Osteocyte (in vitro differentiated cells): Measurements from ENCODE around the gene SYK. TPM values are rescaled to one million over a fixed set of nuclear protein-coding genes. Genes with fewer than 3 reads are reported as not detected.

ENCODE experiments used
- DNase-seq: peaks from one replicate; pipeline ENCODE4 v3.0.0; 2021; ENCODE audit warnings: mixed read lengths; ENCODE audit not compliant: unreplicated experiment; ENCODE audit errors: extremely low spot score
- H3K27ac Mint-ChIP-seq: one replicate; pipeline ENCODE4 v1.8.0; 2021; ENCODE audit warnings: mild to moderate bottlenecking, mixed read lengths; ENCODE audit not compliant: unreplicated experiment
- H3K27me3 Mint-ChIP-seq: one replicate; pipeline ENCODE4 v1.8.0; 2021; ENCODE audit warnings: mixed read lengths; ENCODE audit not compliant: unreplicated experiment
- H3K36me3 Mint-ChIP-seq: one replicate; pipeline ENCODE4 v1.8.0; 2021; ENCODE audit warnings: mixed read lengths; ENCODE audit not compliant: unreplicated experiment
- H3K4me1 Mint-ChIP-seq: one replicate; pipeline ENCODE4 v1.8.0; 2021; ENCODE audit warnings: mixed read lengths; ENCODE audit not compliant: unreplicated experiment
- H3K4me3 Mint-ChIP-seq: one replicate; pipeline ENCODE4 v1.8.0; 2021; ENCODE audit warnings: mild to moderate bottlenecking, moderate library complexity, mixed read lengths; ENCODE audit not compliant: unreplicated experiment
- H3K9me3 Mint-ChIP-seq: one replicate; pipeline ENCODE4 v1.8.0; 2021; ENCODE audit warnings: mixed read lengths; ENCODE audit not compliant: unreplicated experiment
- CTCF ChIP-seq: fragments of 200-600 bp; sonication (generic); IDR thresholded peaks from 2 replicates; pipeline ENCODE4 v1.5.0; 2021; ENCODE audit warnings: antibody characterized with exemption, mild to moderate bottlenecking, moderate library complexity
- total RNA-seq: library from RNA; stranded (reverse); gene quantifications from 2 replicates; pipeline ENCODE4 v1.2.1, GENCODE V29; 2021

The SYK gene
- total RNA-seq, 1 donor from 2014 or later = not detected

- Mint-ChIP-seq H3K9me3 (no peaks in the 10 kb centered on the region), H3K4me3 (no peak overlapping the region), H3K4me1 (no peaks in the 10 kb centered on the region), H3K27me3 (peaks cover 42% of the 10 kb centered on the region), H3K36me3 (no peaks in the 10 kb centered on the region), H3K27ac (no peak overlapping the region)
- no peak for TF ChIP-seq CTCF
- DNase-seq = peak; percentile 10
Measured at GRCh38 chr9:90872835-90873294, 71.2 kb downstream of the SYK start.

DNA sequence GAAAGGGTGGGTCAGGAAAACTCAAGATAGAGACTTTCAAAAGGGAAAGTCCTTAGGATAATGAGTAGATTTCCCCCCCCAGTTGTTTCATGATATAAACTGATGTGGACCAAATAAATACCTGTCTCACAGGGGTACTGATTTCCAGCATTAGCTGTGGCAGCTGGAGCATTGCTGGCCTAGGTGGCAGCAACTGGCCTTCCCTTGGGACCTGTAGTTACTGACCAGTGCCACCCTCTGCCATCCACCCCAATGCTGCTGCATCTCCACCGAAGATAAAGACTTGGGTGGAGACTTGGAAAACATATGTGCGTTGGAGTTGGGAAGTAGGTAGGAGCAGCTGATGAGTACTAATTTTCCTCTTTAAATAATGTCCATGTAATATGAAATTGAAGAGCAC is 71.8 kb downstream of the SYK start:
- DNase-seq = peak; percentile 54
- Mint-ChIP-seq H3K27me3 (peaks cover 38% of the 10 kb centered on the region), H3K4me1 (no peaks in the 10 kb centered on the region), H3K36me3 (no peaks in the 10 kb centered on the region), H3K27ac (no peak overlapping the region), H3K9me3 (no peaks in the 10 kb centered on the region), H3K4me3 (no peak overlapping the region)
- TF ChIP-seq CTCF = no peak

GRCh38 chr9:90874194-90874593 is 72.6 kb downstream of the SYK start:
- H3K9me3 Mint-ChIP-seq = no peaks in the 10 kb centered on the region
- no peaks in the 10 kb centered on the region for H3K36me3 Mint-ChIP-seq
- peak; percentile 66 for DNase-seq
- no peaks in the 10 kb centered on the region for H3K4me1 Mint-ChIP-seq
- no peak for TF ChIP-seq CTCF
- H3K4me3 Mint-ChIP-seq = no peak overlapping the region
- no peak overlapping the region for H3K27ac Mint-ChIP-seq
- H3K27me3 Mint-ChIP-seq = peaks cover 35% of the 10 kb centered on the region

DNA sequence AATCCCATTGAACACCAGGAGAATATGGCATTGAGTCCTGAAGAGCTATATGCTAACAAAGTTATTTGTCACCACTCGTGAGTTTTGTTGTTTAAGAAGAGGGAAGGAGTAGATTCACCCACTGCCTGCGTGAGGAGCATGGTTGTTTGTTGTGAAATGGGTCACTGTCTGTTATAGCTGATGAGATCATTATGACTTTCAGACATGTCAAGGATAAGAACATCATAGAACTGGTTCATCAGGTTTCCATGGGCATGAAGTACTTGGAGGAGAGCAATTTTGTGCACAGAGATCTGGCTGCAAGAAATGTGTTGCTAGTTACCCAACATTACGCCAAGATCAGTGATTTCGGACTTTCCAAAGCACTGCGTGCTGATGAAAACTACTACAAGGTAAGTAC is 76.9 kb downstream of the SYK start:
- Mint-ChIP-seq H3K9me3 (no peaks in the 10 kb centered on the region), H3K4me1 (no peaks in the 10 kb centered on the region), H3K36me3 (no peaks in the 10 kb centered on the region), H3K27ac (no peak overlapping the region), H3K4me3 (no peak overlapping the region), H3K27me3 (peaks cover 23% of the 10 kb centered on the region)
- TF ChIP-seq CTCF = no peak
- DNase-seq = no peak

DNA sequence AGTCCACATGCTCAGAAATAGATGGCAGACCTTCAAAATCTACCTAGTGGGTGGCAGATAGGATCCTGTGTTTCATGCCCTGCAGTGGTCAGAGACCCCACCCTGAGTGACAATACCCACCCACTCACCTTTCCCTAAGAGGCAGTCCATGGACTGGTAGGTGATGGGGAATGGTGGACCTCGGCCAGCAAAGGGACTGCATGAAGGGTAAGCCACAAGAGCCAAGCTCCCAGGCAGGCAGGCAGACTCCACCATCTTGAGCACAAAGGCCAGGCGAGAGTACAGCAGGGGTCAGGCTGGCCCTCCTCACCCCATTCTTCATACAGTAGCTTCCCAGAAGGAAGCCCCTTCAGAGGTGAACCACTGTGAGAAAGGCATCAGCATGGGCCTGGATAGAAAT is 78.4 kb downstream of the SYK start:
- Mint-ChIP-seq H3K36me3 (no peaks in the 10 kb centered on the region), H3K9me3 (peaks cover 2% of the 10 kb centered on the region), H3K27ac (no peak overlapping the region), H3K27me3 (peaks cover 21% of the 10 kb centered on the region), H3K4me3 (no peak overlapping the region), H3K4me1 (no peaks in the 10 kb centered on the region)
- peak; percentile 57 for DNase-seq
- TF ChIP-seq CTCF = no peak
